B cell (primary cell): Measurements from ENCODE around the gene SERINC5. TPM values are rescaled to one million over a fixed set of nuclear protein-coding genes. Genes with fewer than 3 reads are reported as not detected.

Source experiments
- ATAC-seq: fragments of 200-7000 bp; cut with Tn5 transposase; one replicate; pipeline ENCODE4 v1.10.0; 2021; ENCODE audit warnings: low read depth, mild to moderate bottlenecking, moderate number of reproducible peaks, moderate library complexity
- CTCF ChIA-PET: fragments of 350-600 bp; sonication (Branson Sonifier 250); formaldehyde crosslinking; loops from one replicate; lab custom pipeline; 2021; ENCODE audit warnings: antibody characterized with exemption, inconsistent platforms; lab: Charles Lee
- POLR2A ChIA-PET: fragments of 350-600 bp; sonication (Branson Sonifier 250); formaldehyde crosslinking; loops from one replicate; lab custom pipeline; 2021; ENCODE audit warnings: antibody characterized with exemption; lab: Charles Lee
- DNase-seq: peaks from one replicate; pipeline ENCODE4 v3.0.0; 2013
- H2AFZ ChIP-seq: 2 replicates; pipeline ENCODE4 v1.6.1; 2012; ENCODE audit warnings: mild to moderate bottlenecking, low read depth, low read length; ENCODE audit not compliant: insufficient read depth, poor library complexity, severe bottlenecking
- H3K27ac ChIP-seq, 2 donors: 1 replicate in 1 of 2; 2 replicates in 1 of 2; pipeline ENCODE4 v1.5.1; 2012 to 2013; ENCODE audit warnings: low read length in 2 of 2, mild to moderate bottlenecking in 2 of 2, moderate library complexity in 1 of 2
- H3K27me3 ChIP-seq, 4 experiments: fragments of 200-600 bp in 1 of 4; sonication (generic) in 1 of 4; replicated peaks in 1 of 4; 1 replicate in 2 of 4; 2 replicates in 2 of 4; pipeline versions ENCODE4 v1.6.1 to v1.7.0; 2013 to 2016; ENCODE audit warnings: low read length in 3 of 4, mild to moderate bottlenecking in 2 of 4, mixed read lengths in 1 of 4, moderate library complexity in 1 of 4; ENCODE audit not compliant: insufficient read depth in 4 of 4, control insufficient read depth in 3 of 4; ENCODE audit errors: control extremely low read depth in 1 of 4
- H3K36me3 ChIP-seq, 2 experiments: replicated peaks in 1 of 2; 1 replicate in 1 of 2; 2 replicates in 1 of 2; pipeline versions ENCODE4 v1.6.1 to v1.7.1; 2013; ENCODE audit warnings: low read length in 1 of 2; ENCODE audit not compliant: insufficient read depth in 2 of 2, control insufficient read depth in 1 of 2; ENCODE audit errors: control extremely low read depth in 1 of 2, extremely low read depth in 1 of 2
- H3K4me1 ChIP-seq, 2 donors: fragments of 200-600 bp in 1 of 2; sonication (generic) in 1 of 2; 1 replicate in 1 of 2; 2 replicates in 1 of 2; pipeline versions ENCODE4 v1.5.1 to v1.6.1; 2013 to 2017; ENCODE audit warnings: low read length in 2 of 2; ENCODE audit not compliant: control insufficient read depth in 2 of 2, insufficient read depth in 2 of 2
- H3K4me2 ChIP-seq: replicated peaks from 2 replicates; pipeline ENCODE3; 2012; ENCODE audit warnings: mild to moderate bottlenecking, low read depth, low read length; ENCODE audit not compliant: poor library complexity, severe bottlenecking
- H3K4me3 ChIP-seq, 5 experiments: fragments of 200-600 bp in 1 of 5; sonication (generic) in 1 of 5; 1 replicate in 3 of 5; 2 replicates in 2 of 5; pipeline versions ENCODE4 v1.5.1 to v1.7.0; 2011 to 2016; ENCODE audit warnings: low read length in 4 of 5, mild to moderate bottlenecking in 4 of 5, low read depth in 2 of 5, control low read depth in 1 of 5, moderate library complexity in 1 of 5; ENCODE audit not compliant: insufficient read depth in 1 of 5; ENCODE audit errors: control extremely low read depth in 1 of 5, extremely low read depth in 1 of 5
- H3K79me2 ChIP-seq: fragments of 200-600 bp; sonication (generic); one replicate; pipeline ENCODE4 v1.6.0; 2016; ENCODE audit warnings: low read length; ENCODE audit not compliant: control insufficient read depth, insufficient read depth
- H3K9ac ChIP-seq: fragments of 200-600 bp; sonication (generic); 2 replicates; pipeline ENCODE4 v1.6.1; 2017; ENCODE audit warnings: mild to moderate bottlenecking, low read length, moderate library complexity
- H3K9me3 ChIP-seq, 3 donors: one replicate each; pipeline versions ENCODE4 v1.6.1 to v1.7.1; 2013; ENCODE audit warnings: low read length in 2 of 3; ENCODE audit not compliant: control insufficient read depth in 2 of 3, insufficient read depth in 1 of 3; ENCODE audit errors: control extremely low read depth in 1 of 3
- H4K20me1 ChIP-seq: 2 replicates; pipeline ENCODE4 v1.6.0; 2012; ENCODE audit warnings: mild to moderate bottlenecking, low read length; ENCODE audit not compliant: insufficient read depth, control insufficient read depth, poor library complexity, severe bottlenecking
- H3K27ac Mint-ChIP-seq: one replicate; pipeline ENCODE4 v1.8.0; 2021; ENCODE audit warnings: mixed read lengths
- H3K27me3 Mint-ChIP-seq: one replicate; pipeline ENCODE4 v1.8.0; 2021; ENCODE audit warnings: mixed read lengths
- H3K4me1 Mint-ChIP-seq: one replicate; pipeline ENCODE4 v1.8.0; 2021; ENCODE audit warnings: mixed read lengths
- H3K4me3 Mint-ChIP-seq: one replicate; pipeline ENCODE4 v1.8.0; 2021; ENCODE audit warnings: mixed read lengths
- H3K9me3 Mint-ChIP-seq: one replicate; pipeline ENCODE4 v1.8.0; 2022; ENCODE audit warnings: mixed read lengths; ENCODE audit not compliant: insufficient read depth
- EZH2 ChIP-seq: IDR thresholded peaks from 2 replicates; pipeline ENCODE4 v1.6.1; 2012; ENCODE audit warnings: borderline replicate concordance, low read depth, mild to moderate bottlenecking, moderate library complexity, low read length; ENCODE audit not compliant: insufficient read depth, poor library complexity, severe bottlenecking
- WGBS: methylation state at CpG from one replicate; pipeline ENCODE4 v1.1.5; 2013; ENCODE audit warnings: missing lambda C conversion rate; ENCODE audit not compliant: insufficient coverage; 5-methylcytosine and 5-hydroxymethylcytosine counted together
- intact Hi-C: fragments of 100-400 bp; cut with micrococcal nuclease; formaldehyde crosslinking; loops from one replicate; pipeline ENCODE4 v1.10.0; 2022
- polyA plus RNA-seq: library from polyadenylated mRNA; depleted of rRNA; stranded (reverse); fragments of >200 nt; gene quantifications from 2 replicates; pipeline ENCODE4 v1.2.3, GENCODE V29; 2012
- total RNA-seq, 2 donors: library from RNA; stranded (reverse); fragments of 120-200 nt in 1 of 2; gene quantifications; 1 replicate in 1 of 2; 2 replicates in 1 of 2; pipeline versions ENCODE4 v1.2.3 to v1.2.4, GENCODE V29; 2013 to 2022
- TF ChIP-seq, protein P1 (sequence below): fragments of 200-600 bp; IDR thresholded peaks from one replicate; pipeline ENCODE4 v1.8.0; 2022; ENCODE audit warnings: antibody characterized with exemption, mild to moderate bottlenecking

The SERINC5 gene
- total and polyA plus RNA-seq, 2 donors (not counting 1 experiment from before 2014, with no cell fraction given), result 2.4 to 9.5 TPM

- Mint-ChIP-seq H3K27ac (no peak overlapping the region), H3K4me3 (no peak overlapping the region), H3K27me3 (no peaks in the 10 kb centered on the region), H3K9me3 (no peaks in the 10 kb centered on the region), H3K4me1 (peaks cover 6% of the 10 kb centered on the region)
- Histone ChIP-seq H3K27me3 (no peaks in the 10 kb centered on the region), H3K27ac (no peak overlapping the region), H3K9me3 (no peaks in the 10 kb centered on the region), H2AFZ (no peak overlapping the region), H3K36me3 (no peaks in the 10 kb centered on the region), H3K4me1 (peaks cover 6 to 8% of the 10 kb centered on the region in 2 donors), H3K4me3 (no peak overlapping the region), H3K9ac (no peak overlapping the region), H4K20me1 (no peaks in the 10 kb centered on the region), H3K4me2 (no peak overlapping the region), H3K79me2 (no peaks in the 10 kb centered on the region)
- ATAC-seq, result no peak
- no peak for DNase-seq
- ChIA-PET CTCF (no interaction called here), POLR2A (no interaction called here)
- TF ChIP-seq, protein P1, sequence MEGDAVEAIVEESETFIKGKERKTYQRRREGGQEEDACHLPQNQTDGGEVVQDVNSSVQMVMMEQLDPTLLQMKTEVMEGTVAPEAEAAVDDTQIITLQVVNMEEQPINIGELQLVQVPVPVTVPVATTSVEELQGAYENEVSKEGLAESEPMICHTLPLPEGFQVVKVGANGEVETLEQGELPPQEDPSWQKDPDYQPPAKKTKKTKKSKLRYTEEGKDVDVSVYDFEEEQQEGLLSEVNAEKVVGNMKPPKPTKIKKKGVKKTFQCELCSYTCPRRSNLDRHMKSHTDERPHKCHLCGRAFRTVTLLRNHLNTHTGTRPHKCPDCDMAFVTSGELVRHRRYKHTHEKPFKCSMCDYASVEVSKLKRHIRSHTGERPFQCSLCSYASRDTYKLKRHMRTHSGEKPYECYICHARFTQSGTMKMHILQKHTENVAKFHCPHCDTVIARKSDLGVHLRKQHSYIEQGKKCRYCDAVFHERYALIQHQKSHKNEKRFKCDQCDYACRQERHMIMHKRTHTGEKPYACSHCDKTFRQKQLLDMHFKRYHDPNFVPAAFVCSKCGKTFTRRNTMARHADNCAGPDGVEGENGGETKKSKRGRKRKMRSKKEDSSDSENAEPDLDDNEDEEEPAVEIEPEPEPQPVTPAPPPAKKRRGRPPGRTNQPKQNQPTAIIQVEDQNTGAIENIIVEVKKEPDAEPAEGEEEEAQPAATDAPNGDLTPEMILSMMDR, result no peak
- TF ChIP-seq EZH2, result no peak
- intact Hi-C loops, result no loop called here
- WGBS, result 92% methylated on average over 3 of the region's 3 CpGs
Measured at GRCh38 chr5:80149161-80149609, 106.7 kb downstream of the SERINC5 start.

GRCh38 chr5:80147119-80147815, 108.6 kb downstream of the SERINC5 start:
- ChIA-PET POLR2A (no interaction called here), CTCF (interaction anchor here (2.1 kb wide), 1 partner anchor 11 kb away, joined by 9 read pairs; no protein-coding TSS in a partner anchor)
- intact Hi-C loops, result no loop called here
- H3K9ac ChIP-seq, result no peak overlapping the region
- no peaks in the 10 kb centered on the region for H3K9me3 Mint-ChIP-seq
- peaks cover 24% of the 10 kb centered on the region for H3K4me1 Mint-ChIP-seq
- H3K36me3 ChIP-seq, result no peaks in the 10 kb centered on the region
- no peak for DNase-seq
- TF ChIP-seq, protein P1, result no peak
- TF ChIP-seq EZH2, result no peak
- H3K4me3 Mint-ChIP-seq, result no peak overlapping the region
- peaks cover 18 to 22% of the 10 kb centered on the region in 2 donors for H3K4me1 ChIP-seq
- no peaks in the 10 kb centered on the region for H3K79me2 ChIP-seq
- H3K27me3 ChIP-seq, result no peaks in the 10 kb centered on the region
- no peaks in the 10 kb centered on the region for H4K20me1 ChIP-seq
- no peaks in the 10 kb centered on the region for H3K9me3 ChIP-seq
- no peak overlapping the region for H3K27ac ChIP-seq
- no peak overlapping the region for H3K4me3 ChIP-seq
- no peak for ATAC-seq
- H3K4me2 ChIP-seq, result no peak overlapping the region
- H3K27ac Mint-ChIP-seq, result no peak overlapping the region
- WGBS, result 76% methylated on average over 8 of the region's 9 CpGs
- H3K27me3 Mint-ChIP-seq, result no peaks in the 10 kb centered on the region
- H2AFZ ChIP-seq, result no peak overlapping the region
